ENCODE results near the gene TOM1.

DNA sequence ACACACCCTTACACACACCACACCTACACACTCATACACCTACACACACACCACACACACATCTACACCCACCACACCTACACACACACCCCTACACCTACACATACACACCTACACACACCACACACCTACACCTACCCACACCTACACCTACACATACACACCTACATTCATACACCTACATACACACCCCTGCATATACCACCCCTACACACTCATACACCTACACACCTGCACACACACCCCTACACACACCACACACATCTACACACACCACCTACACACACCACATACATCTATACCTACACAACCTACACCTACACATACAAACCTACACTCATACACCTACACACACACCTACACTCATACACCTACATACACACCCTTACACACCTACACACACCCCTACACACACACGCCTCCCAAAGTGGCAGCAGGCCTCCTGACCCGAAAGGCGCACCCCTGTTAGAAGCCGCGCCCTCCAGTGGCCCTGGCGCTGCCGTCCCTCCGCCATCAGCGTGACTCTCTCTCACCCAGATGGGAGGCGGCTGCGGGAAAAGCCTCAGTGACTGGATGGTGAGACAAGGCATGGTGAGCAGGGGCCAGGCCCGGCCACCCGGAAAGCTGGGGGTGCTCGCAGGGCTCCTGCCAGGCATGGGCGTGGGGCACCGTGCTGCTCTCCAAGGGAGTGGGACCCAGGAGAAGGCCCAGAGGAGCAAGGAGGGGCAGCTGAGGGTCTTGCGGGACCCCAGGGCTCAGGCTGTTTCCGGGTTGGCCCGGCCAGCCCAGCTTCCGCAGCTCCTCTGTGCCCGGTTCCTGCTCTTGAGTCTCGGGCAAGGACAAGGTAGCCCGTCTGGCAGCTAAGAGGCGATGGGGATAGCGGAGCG is 44.2 kb downstream of the TOM1 start:
- TF ChIP-seq EZH2 (IDR thresholded peaks at IDR 0.05; ENCODE audit: low read length, unreplicated experiment) (no peak), EZH2phosphoT487 (IDR thresholded peaks at IDR 0.05; ENCODE audit: borderline replicate concordance, low read length) (no peak)
- TF ChIP-seq, protein P1, sequence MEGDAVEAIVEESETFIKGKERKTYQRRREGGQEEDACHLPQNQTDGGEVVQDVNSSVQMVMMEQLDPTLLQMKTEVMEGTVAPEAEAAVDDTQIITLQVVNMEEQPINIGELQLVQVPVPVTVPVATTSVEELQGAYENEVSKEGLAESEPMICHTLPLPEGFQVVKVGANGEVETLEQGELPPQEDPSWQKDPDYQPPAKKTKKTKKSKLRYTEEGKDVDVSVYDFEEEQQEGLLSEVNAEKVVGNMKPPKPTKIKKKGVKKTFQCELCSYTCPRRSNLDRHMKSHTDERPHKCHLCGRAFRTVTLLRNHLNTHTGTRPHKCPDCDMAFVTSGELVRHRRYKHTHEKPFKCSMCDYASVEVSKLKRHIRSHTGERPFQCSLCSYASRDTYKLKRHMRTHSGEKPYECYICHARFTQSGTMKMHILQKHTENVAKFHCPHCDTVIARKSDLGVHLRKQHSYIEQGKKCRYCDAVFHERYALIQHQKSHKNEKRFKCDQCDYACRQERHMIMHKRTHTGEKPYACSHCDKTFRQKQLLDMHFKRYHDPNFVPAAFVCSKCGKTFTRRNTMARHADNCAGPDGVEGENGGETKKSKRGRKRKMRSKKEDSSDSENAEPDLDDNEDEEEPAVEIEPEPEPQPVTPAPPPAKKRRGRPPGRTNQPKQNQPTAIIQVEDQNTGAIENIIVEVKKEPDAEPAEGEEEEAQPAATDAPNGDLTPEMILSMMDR (conservative IDR thresholded peaks at IDR 0.05; ENCODE audit: low read depth, low read length): no peak
